GM18520 (cell line): Measurements from ENCODE around the gene RPS27L.

ENCODE experiments used
- ATAC-seq: cut with Tn5 transposase; IDR thresholded peaks from one replicate; pipeline ENCODE4 v1.9.1; 2021; ENCODE audit not compliant: unreplicated experiment

The RPS27L gene

GRCh38 chr15:63157118-63157843 lies at the start of gene RPS27L:
TSS of gene RPS27L (minus strand) at chr15:63157477. CDS start at chr15:63157405, 72 bp downstream.
- ATAC-seq: peak; percentile 58

GRCh38 chr15:63206079-63206478 lies 48.8 kb upstream of the RPS27L start:
- no peak for ATAC-seq

GRCh38 chr15:63203451-63204090 lies 46.3 kb upstream of the RPS27L start:
- no peak for ATAC-seq

- ATAC-seq: no peak
These were observed 45.6 kb upstream of the RPS27L start for GRCh38 chr15:63202861-63203260.

- no peak for ATAC-seq
These were observed 43.4 kb upstream of the RPS27L start for GRCh38 chr15:63200464-63201249.

- no peak for ATAC-seq
These were observed 41.3 kb upstream of the RPS27L start for GRCh38 chr15:63198371-63199250.

- ATAC-seq: no peak
These were observed 40.3 kb upstream of the RPS27L start for GRCh38 chr15:63197626-63198025.

GRCh38 chr15:63196842-63197241 lies 39.6 kb upstream of the RPS27L start:
- no peak for ATAC-seq

GRCh38 chr15:63195569-63196015 lies 38.3 kb upstream of the RPS27L start:
- no peak for ATAC-seq

- no peak for ATAC-seq
These were observed 37.7 kb upstream of the RPS27L start for GRCh38 chr15:63194880-63195568.

- ATAC-seq: no peak
These were observed 37.0 kb upstream of the RPS27L start for GRCh38 chr15:63194302-63194701.

GRCh38 chr15:63192619-63193206 lies 35.4 kb upstream of the RPS27L start:
- ATAC-seq: no peak

- peak; percentile 34 for ATAC-seq
These were observed 34.8 kb upstream of the RPS27L start for GRCh38 chr15:63191895-63192618.

GRCh38 chr15:63190769-63191649 lies 33.7 kb upstream of the RPS27L start:
- no peak for ATAC-seq

- ATAC-seq: no peak
These were observed 32.9 kb upstream of the RPS27L start for GRCh38 chr15:63189941-63190768.

GRCh38 chr15:63188926-63189871 lies 31.9 kb upstream of the RPS27L start, which contains the start of gene RAB8B:
TSS of gene RAB8B (plus strand) at chr15:63189606. CDS start at chr15:63189625, 19 bp downstream.
- peak; percentile 63 for ATAC-seq
